A673 (cell line): ENCODE data around the gene MATN4. TPM values are rescaled to one million over a fixed set of nuclear protein-coding genes. Genes with fewer than 3 reads are reported as not detected.

Experiments
- BruUV-seq: library from RNA; stranded (reverse); fragments of 400-500 nt; replicated peaks from 2 replicates; lab custom pipeline; 2021; lab: Mats Ljungman, UMichigan
- CTCF ChIA-PET: fragments of 300-600 bp; sonication (Branson Sonifier 250); formaldehyde crosslinking; loops from one replicate; lab custom pipeline; 2022; ENCODE audit warnings: antibody characterized with exemption; lab: Charles Lee
- POLR2A ChIA-PET: fragments of 300-600 bp; sonication (Branson Sonifier 250); formaldehyde crosslinking; loops from one replicate; lab custom pipeline; 2022; ENCODE audit warnings: antibody characterized with exemption; ENCODE audit not compliant: low non-redundant PET; lab: Charles Lee
- DNase-seq: peaks from one replicate; pipeline ENCODE4 v3.0.0-alpha.2; 2015; ENCODE audit warnings: low spot score
- H3K27ac ChIP-seq: fragments of 200-600 bp; sonication (generic); 2 replicates; pipeline ENCODE4 v1.5.1; 2016; ENCODE audit warnings: mixed run types, low read depth, mild to moderate bottlenecking, mixed read lengths, antibody characterized with exemption, low read length; ENCODE audit not compliant: poor library complexity, severe bottlenecking
- H3K27me3 ChIP-seq: fragments of 200-600 bp; sonication (generic); replicated peaks from 2 replicates; pipeline ENCODE4 v1.6.1; 2017; ENCODE audit warnings: mixed run types, low read depth, mild to moderate bottlenecking, mixed read lengths, antibody characterized with exemption, low read length; ENCODE audit not compliant: insufficient read depth, poor library complexity
- H3K36me3 ChIP-seq: fragments of 200-600 bp; sonication (generic); 2 replicates; pipeline ENCODE4 v1.6.1; 2016; ENCODE audit warnings: mixed run types, mild to moderate bottlenecking, mixed read lengths, antibody characterized with exemption, low read length; ENCODE audit not compliant: insufficient read depth, poor library complexity, severe bottlenecking
- H3K4me1 ChIP-seq: fragments of 200-600 bp; sonication (generic); 2 replicates; pipeline ENCODE4 v1.6.1; 2017; ENCODE audit warnings: mixed run types, mild to moderate bottlenecking, mixed read lengths, antibody characterized with exemption, low read length; ENCODE audit not compliant: insufficient read depth, poor library complexity, severe bottlenecking
- H3K4me3 ChIP-seq: fragments of 200-600 bp; sonication (generic); 2 replicates; pipeline ENCODE4 v1.5.1; 2016; ENCODE audit warnings: low read depth, mixed run types, mild to moderate bottlenecking, mixed read lengths, low read length; ENCODE audit not compliant: poor library complexity, severe bottlenecking
- H3K9me3 ChIP-seq: fragments of 200-600 bp; sonication (generic); 2 replicates; pipeline ENCODE4 v1.6.1; 2016; ENCODE audit warnings: mixed run types, low read depth, mild to moderate bottlenecking, mixed read lengths, antibody characterized with exemption, low read length; ENCODE audit not compliant: poor library complexity, severe bottlenecking
- CTCF ChIP-seq: fragments of 300-800, 200-600 bp; sonication (generic); conservative IDR thresholded peaks from 2 replicates; pipeline ENCODE4 v1.5.1; 2017; ENCODE audit warnings: low read depth, mild to moderate bottlenecking, antibody characterized with exemption, low read length, moderate library complexity, mixed read lengths
- EZH2 ChIP-seq: fragments of 200-600 bp; sonication (generic); IDR thresholded peaks from 2 replicates; pipeline ENCODE4 v1.6.1; 2017; ENCODE audit warnings: borderline replicate concordance, low read depth, mild to moderate bottlenecking, mixed read lengths, antibody characterized with exemption, low read length; ENCODE audit not compliant: poor library complexity, severe bottlenecking
- intact Hi-C: fragments of 100-400 bp; cut with micrococcal nuclease; formaldehyde crosslinking; loops from one replicate; pipeline ENCODE4 v1.10.0; 2022; ENCODE audit not compliant: unreplicated experiment
- total RNA-seq: library from RNA; stranded (reverse); gene quantifications from 2 replicates; pipeline ENCODE4 v1.2.3, GENCODE V29; 2021

The MATN4 gene
- total RNA-seq, 1 experiment from 2014 or later, result 0.28 TPM

- DNase-seq, result no peak
Observed at GRCh38 chr20:45269754-45270270, 38.3 kb downstream of the MATN4 start.

GRCh38 chr20:45269056-45269455, 39.0 kb downstream of the MATN4 start:
- Histone ChIP-seq H3K36me3 (no peaks in the 10 kb centered on the region), H3K27me3 (peaks cover 18% of the 10 kb centered on the region), H3K4me3 (no peak overlapping the region), H3K27ac (no peak overlapping the region), H3K4me1 (no peaks in the 10 kb centered on the region), H3K9me3 (no peaks in the 10 kb centered on the region)
- TF ChIP-seq CTCF (no peak), EZH2 (no peak)
- BruUV-seq, result no TSS peak
- POLR2A ChIA-PET, result no interaction called here
- CTCF ChIA-PET, result no interaction called here
- no peak for DNase-seq
- intact Hi-C loops, result no loop called here

More at GRCh38 chr20:45269754-45270270, 38.3 kb downstream of the MATN4 start:
- CTCF ChIA-PET, result no interaction called here
- TF ChIP-seq EZH2 (no peak), CTCF (no peak)
- H3K36me3 ChIP-seq, result no peaks in the 10 kb centered on the region
- H3K27me3 ChIP-seq, result peaks cover 17% of the 10 kb centered on the region
- H3K9me3 ChIP-seq, result no peaks in the 10 kb centered on the region
- no TSS peak for BruUV-seq
- H3K4me1 ChIP-seq, result no peaks in the 10 kb centered on the region
- no peak overlapping the region for H3K27ac ChIP-seq
- intact Hi-C loops, result no loop called here
- H3K4me3 ChIP-seq, result no peak overlapping the region
- POLR2A ChIA-PET, result no interaction called here

GRCh38 chr20:45268531-45268930, 39.6 kb downstream of the MATN4 start:
- no peaks in the 10 kb centered on the region for H3K9me3 ChIP-seq
- DNase-seq, result no peak
- peaks cover 20% of the 10 kb centered on the region for H3K27me3 ChIP-seq
- H3K4me1 ChIP-seq, result no peaks in the 10 kb centered on the region
- TF ChIP-seq EZH2 (no peak), CTCF (no peak)
- H3K4me3 ChIP-seq, result no peak overlapping the region
- no TSS peak for BruUV-seq
- ChIA-PET POLR2A (interaction anchor here (0.5 kb wide), 1 partner anchor 18 kb away, joined by 7 read pairs; no protein-coding TSS in a partner anchor), CTCF (no interaction called here)
- intact Hi-C loops, result no loop called here
- H3K36me3 ChIP-seq, result no peaks in the 10 kb centered on the region
- no peak overlapping the region for H3K27ac ChIP-seq
